KOPT-K1 (cell line): ENCODE data around the gene DUSP5.

Source experiments
- H3K27ac ChIP-seq: fragments of 200-600 bp; sonication (generic); 2 replicates; pipeline ENCODE4 v1.5.1; 2016; ENCODE audit warnings: antibody characterized with exemption, mild to moderate bottlenecking, low read depth, low read length; ENCODE audit not compliant: poor library complexity, severe bottlenecking
- H3K36me3 ChIP-seq: fragments of 200-600 bp; sonication (generic); 2 replicates; pipeline ENCODE4 v1.5.1; 2017; ENCODE audit warnings: antibody characterized with exemption, mild to moderate bottlenecking, low read length, moderate library complexity; ENCODE audit not compliant: insufficient read depth
- H3K9me3 ChIP-seq: fragments of 200-600 bp; sonication (generic); 2 replicates; pipeline ENCODE4 v1.5.1; 2017; ENCODE audit warnings: antibody characterized with exemption, low read length, mild to moderate bottlenecking; ENCODE audit not compliant: insufficient read depth, poor library complexity, severe bottlenecking

The DUSP5 gene

DNA sequence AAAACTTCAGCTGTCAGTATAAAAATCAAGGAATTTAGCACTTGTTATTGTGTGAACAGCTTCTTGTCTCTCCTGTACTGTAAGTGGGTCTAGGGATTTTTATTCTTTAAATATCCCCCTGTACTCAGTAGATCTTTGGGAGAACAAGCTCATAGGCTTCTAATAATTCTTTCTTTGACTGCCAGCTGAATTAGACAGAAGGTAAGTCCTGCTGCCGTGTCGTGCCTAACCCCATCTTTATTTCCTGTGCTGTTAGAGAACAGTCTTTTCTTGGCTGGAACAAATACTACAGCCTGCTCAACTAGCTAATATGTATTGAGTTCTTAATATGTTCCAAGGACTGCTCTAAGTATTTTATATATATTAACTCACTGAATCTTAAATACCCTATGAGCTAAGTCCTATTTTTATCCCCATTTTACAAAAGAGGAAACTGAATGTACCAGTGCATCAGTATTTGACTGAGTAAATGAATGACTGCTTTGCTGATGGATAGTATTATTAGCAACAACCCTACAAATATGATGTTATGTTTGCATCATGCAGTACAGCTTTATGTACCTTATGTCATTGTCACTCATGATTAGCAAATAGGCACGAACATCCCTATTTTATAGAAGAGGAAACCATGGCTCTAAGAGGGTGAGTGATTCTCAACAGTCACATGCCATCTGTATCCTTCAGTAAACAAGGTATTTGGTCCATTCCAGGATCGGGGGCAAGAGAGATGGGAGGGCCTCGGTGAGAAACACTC, 5.5 kb upstream of the DUSP5 start:
- no peaks in the 10 kb centered on the region for H3K9me3 ChIP-seq
- H3K27ac ChIP-seq = no peak overlapping the region
- no peaks in the 10 kb centered on the region for H3K36me3 ChIP-seq

GRCh38 chr10:110493832-110494426, 3.8 kb upstream of the DUSP5 start:
- Histone ChIP-seq H3K9me3 (no peaks in the 10 kb centered on the region), H3K36me3 (no peaks in the 10 kb centered on the region), H3K27ac (no peak overlapping the region)

- no peak overlapping the region for H3K27ac ChIP-seq
Observed at GRCh38 chr10:110494532-110494931, 3.2 kb upstream of the DUSP5 start.

GRCh38 chr10:110495731-110496552, 1.8 kb upstream of the DUSP5 start:
- Histone ChIP-seq H3K9me3 (no peaks in the 10 kb centered on the region), H3K36me3 (no peaks in the 10 kb centered on the region), H3K27ac (no peak overlapping the region)

More at GRCh38 chr10:110494532-110494931, 3.2 kb upstream of the DUSP5 start:
- no peaks in the 10 kb centered on the region for H3K36me3 ChIP-seq
- no peaks in the 10 kb centered on the region for H3K9me3 ChIP-seq

DNA sequence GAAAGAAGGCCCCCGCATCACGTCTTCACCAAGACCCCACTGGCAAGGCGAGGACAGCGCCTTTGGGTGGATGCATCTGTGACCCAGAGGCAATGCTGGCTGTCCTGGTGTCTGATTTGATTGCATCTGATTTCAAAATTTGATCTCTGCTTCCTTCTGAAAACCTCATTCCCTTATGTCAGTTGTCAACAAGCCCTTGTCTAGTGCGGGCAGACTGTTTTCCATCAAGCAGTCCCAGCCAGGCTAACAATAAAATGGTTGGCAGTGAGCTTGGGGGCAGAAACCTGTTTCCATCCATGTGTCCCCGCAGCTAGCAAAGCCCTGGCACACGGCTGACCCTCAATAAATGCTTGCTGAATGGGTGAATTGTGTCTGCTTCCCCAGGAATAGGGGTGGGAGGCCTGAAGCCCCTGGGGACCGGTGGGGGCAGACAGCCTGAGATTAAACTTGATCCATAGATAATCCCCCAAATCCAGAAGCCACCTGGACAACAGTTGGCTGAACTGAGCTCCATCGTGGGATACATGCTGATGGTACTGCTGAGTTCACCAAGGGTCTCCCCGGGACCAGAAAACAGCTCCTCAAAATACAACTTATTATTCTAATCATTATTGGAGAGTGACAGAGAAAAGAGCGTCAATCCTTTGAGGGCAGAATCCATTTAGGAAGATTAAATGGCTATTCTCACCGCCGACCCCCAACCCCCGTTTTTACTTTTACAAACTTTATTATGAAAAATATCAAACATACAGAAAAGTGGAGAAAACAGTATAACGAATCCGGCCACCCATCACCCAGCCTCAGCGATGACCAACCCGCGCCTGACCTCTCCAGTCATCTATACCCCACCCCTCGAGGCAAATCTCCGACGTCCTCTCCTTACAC, 912 bp upstream of the DUSP5 start:
- Histone ChIP-seq H3K27ac (no peak overlapping the region), H3K36me3 (no peaks in the 10 kb centered on the region), H3K9me3 (no peaks in the 10 kb centered on the region)

- H3K27ac ChIP-seq = no peak overlapping the region
- H3K9me3 ChIP-seq = no peaks in the 10 kb centered on the region
- no peaks in the 10 kb centered on the region for H3K36me3 ChIP-seq
Observed at GRCh38 chr10:110498087-110498981, 627 bp downstream of the DUSP5 start.

DNA sequence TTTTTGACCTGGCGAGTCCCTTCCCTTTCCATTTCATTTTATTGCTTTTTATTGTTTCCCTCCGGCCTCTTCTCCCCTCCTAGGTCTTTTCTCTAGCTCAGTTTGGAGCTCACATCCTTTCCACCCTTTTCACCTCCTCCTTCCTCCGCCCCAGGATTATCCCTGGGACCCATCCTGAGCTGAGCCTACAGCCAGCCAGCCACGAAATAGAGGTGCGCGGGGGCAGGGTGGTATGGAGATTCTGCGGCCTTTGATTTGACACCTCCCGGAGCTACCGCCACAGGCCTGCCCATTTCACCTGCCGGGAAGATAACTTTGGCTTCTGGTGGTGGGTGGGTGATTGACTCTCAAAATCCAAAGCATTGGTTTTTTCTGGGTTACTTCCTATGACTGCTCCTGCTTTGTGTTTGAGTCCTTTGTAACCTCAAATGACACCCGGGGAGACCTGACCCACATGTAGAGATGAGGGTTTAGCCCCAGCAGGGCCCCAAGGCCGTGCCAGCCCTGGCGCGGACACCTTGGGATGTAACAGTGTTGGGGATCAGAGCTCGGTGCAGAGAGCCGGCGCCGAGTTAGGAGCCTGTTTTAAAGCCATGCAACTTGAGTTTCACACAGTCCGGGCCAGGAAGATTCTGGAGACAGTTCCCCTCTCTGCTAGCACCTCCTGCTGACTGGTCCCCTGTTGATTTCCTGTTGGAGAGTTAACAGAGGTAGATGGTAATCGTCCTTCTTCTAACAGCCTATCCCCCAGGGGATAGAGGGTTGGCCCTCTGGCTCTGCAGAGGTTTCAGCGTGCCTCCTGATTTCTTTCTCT, 1.5 kb downstream of the DUSP5 start:
- Histone ChIP-seq H3K36me3 (no peaks in the 10 kb centered on the region), H3K9me3 (no peaks in the 10 kb centered on the region), H3K27ac (no peak overlapping the region)

DNA sequence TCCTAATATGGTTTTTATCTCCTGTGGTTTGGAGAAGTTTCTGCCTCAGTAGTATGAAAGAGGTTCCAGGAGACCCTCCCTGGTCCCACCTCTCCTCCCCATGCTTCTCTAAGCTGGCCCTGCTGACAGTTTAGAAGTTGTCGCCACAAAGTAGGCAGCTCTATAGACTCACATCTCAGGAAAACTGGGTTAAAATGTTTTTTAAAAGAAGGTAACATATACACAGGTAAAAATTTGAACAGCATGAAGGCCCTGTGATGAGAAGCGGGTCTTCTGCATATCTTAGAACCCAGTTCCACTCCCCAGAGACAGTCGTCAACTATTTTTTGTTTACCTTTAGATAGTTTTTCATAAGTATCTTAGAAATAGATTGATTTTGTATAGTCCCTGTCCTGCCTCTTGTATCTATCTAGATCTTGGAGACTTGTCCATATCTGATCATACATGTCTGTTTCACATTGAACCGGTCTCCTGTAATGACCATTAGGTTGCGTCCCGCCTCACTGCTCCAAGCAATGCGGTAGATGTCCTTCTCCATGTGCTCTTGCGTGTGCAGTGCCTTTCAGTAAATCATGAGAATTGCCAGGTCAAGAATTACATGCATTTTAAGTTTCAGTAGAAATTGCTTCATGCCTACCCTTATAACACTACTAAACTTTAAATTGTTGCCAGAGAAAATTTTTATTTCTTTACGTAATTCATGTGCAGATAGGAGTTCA, 2.2 kb downstream of the DUSP5 start:
- H3K27ac ChIP-seq = no peak overlapping the region
- H3K9me3 ChIP-seq = no peaks in the 10 kb centered on the region
- H3K36me3 ChIP-seq = no peaks in the 10 kb centered on the region

DNA sequence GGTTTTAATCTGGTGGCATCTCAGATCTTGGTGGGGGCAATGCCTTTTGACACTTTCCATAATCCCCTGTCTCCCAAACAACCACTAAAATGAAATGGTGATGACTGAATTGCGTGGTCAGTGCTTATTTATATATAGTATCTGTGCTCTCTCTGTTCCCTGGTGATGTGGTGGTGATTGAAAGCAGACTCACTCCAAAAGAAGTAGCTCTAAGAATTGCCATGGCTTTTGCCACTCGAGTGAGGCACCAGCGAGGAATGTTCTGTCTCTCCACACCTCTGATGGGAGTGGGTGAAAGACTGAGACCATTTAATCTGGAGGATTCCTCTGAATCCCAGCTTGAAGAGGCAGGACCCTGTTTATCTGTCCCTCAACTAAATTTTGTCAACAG, 2.8 kb downstream of the DUSP5 start:
- H3K27ac ChIP-seq = no peak overlapping the region
- H3K9me3 ChIP-seq = no peaks in the 10 kb centered on the region
- H3K36me3 ChIP-seq = no peaks in the 10 kb centered on the region

DNA sequence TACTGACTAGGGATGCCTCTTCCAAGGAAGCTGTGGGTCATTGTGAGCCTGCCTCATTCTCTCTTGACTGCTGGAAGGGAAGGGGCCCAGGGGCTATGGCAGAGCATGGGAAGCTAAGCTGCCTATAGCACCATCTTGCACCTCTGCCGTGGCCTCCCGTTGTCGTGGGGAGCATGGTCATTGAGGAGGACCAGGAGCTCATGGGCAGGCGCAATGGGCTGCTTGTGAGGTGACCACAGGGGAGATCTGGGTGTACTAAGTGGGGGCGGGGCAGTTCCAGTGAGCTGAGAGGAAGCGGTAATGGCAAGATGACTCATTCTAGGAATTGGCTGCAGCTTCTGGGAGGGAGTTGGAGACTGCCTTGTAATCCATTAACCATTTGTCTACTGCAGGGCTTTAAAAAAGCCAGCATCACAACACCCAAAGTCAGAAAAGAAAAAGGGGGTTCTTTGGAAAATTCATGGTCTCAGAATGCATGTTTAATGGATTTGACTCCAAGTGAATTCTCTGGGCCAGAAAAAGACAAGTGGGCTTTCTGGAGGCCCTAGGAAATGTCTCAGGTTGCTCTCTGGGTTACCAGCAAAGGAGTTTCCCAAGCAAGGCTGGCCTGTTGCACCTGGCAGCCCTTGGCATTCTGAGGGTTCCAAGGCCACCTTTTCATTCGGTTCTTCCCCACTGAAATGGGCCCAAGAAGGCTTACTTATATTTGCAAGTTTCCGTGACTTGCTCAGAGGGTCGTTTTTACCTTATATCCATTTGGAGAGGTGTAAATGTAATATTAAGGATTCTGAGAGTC, 3.6 kb downstream of the DUSP5 start:
- Histone ChIP-seq H3K9me3 (no peaks in the 10 kb centered on the region), H3K27ac (no peak overlapping the region), H3K36me3 (no peaks in the 10 kb centered on the region)

DNA sequence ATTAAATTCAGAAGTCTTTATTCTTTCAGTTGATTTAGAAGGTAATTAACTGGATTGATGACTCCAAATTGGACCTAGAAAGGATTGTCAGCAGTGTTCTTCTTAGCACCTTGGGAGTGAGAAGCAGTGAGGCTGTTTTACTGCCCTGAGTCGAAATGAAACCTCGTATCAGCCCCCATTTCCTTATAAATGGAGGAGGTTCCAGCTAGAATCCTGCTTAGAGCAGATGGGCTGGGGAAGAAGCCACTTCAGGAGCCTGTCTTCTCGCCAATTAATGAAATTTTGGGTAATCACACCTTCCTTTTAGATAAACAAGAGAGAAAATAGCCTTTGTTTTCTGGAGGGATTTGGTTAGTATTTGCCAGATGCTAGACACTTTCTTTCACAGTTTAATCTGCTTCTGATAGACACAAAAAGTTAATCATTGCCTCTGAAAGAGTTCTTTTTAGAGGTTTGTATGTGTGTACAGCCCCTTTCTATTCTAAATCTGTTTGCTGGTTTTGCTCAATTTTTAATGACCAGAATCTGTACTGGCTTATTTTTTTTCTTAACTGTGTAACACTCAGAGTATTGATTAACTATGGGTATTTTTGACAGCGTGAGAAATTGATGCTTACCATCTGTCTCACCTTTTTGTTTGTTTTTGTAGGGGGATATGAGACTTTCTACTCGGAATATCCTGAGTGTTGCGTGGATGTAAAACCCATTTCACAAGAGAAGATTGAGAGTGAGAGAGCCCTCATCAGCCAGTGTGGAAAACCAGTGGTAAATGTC, 4.6 kb downstream of the DUSP5 start:
- H3K9me3 ChIP-seq = no peaks in the 10 kb centered on the region
- H3K36me3 ChIP-seq = no peaks in the 10 kb centered on the region
- H3K27ac ChIP-seq = no peak overlapping the region

DNA sequence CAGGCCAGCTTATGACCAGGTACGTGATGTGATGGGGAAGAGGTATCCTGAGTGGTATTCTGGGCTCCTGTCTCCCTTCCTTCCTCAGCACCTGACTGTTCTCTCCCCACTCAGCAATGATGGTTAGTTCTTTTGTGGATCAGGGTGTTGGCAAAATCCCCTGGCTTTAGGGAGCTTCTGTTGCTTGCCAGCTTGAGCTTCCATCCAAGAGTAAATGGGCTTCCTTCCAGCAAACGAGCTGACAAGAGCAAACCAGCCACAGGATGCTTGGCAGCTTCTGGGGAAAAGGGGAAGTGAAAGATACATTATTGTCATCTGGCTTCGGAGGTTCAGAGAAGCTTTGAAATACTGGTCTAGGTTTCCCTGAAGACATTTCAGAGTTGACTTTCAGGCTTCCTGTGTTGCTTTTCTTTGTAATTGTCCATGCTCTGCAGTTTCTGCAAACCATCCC, 5.2 kb downstream of the DUSP5 start:
- H3K27ac ChIP-seq = no peak overlapping the region
- no peaks in the 10 kb centered on the region for H3K36me3 ChIP-seq
- H3K9me3 ChIP-seq = no peaks in the 10 kb centered on the region
